ENCODE measurements around the gene WDFY2.

GRCh38 chr13:51660813-51661212 is 76.6 kb downstream of the WDFY2 start:
- TF ChIP-seq YY1 (IDR thresholded peaks at IDR 0.05; ENCODE audit: insufficient read depth, insufficient read length), result no peak
- TF ChIP-seq ZNF274 (IDR thresholded peaks at IDR 0.05; ENCODE audit: low read depth, low read length), result no peak
